CD1c-positive myeloid dendritic cell (primary cell): ENCODE measurements around the gene DDX3Y.

Experiments
- DNase-seq: peaks from one replicate; pipeline ENCODE4 v3.0.0-alpha.2; 2016; ENCODE audit errors: extremely low spot score

The DDX3Y gene

DNA sequence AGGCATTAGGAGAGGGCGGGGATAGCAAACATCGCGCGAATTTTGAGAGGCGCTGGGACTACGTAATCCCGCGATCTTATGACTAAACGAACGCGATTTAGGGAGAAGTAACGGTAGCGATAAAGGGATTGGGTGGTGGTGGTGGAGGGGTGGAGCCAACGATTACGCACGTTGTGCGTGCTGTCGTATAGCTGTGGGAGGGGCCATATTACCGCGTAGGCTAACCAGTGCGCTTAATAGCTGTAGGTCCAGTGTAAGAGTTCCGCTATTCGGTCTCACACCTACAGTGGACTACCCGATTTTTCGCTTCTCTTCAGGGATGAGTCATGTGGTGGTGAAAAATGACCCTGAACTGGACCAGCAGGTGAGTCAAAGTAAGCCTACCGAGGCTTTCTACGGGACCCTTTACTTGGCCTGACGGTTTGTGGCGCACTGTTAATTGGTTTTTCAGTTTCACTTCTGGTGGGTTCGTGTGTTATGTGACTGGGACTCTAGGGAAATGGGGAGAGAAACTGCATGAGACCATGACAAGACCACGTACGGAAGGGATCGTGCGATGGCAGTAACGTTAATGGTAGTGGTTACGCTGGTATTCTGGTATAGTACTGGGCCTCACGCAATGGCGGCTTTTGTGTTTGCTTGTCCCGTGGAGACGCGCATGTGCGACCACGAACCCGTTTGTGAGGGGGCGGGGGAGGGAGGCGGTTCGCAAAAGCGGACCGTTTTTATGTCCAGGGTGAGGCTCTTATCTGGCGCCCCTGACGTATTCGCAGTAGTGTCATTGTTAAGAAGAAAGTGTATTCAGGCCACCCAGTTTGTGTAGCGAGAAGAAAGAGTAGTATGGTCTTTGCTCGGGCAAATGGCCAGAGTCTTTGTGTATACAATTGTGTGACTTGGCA is at the start of gene DDX3Y:
Gene DDX3Y (plus strand): TSS at position 251 of the 899 bp plus-strand sequence. CDS start 69 bp downstream, at position 320.
- peak; percentile 94 for DNase-seq

GRCh38 chrY:12855791-12856275 is 48.8 kb upstream of the DDX3Y start:
- no peak for DNase-seq

GRCh38 chrY:12867960-12868359 is 36.7 kb upstream of the DDX3Y start:
- DNase-seq, result no peak

- no peak for DNase-seq
Measured at GRCh38 chrY:12896973-12897372, 7.7 kb upstream of the DDX3Y start.

GRCh38 chrY:12898604-12899003 is 6.1 kb upstream of the DDX3Y start:
- DNase-seq, result no peak

DNA sequence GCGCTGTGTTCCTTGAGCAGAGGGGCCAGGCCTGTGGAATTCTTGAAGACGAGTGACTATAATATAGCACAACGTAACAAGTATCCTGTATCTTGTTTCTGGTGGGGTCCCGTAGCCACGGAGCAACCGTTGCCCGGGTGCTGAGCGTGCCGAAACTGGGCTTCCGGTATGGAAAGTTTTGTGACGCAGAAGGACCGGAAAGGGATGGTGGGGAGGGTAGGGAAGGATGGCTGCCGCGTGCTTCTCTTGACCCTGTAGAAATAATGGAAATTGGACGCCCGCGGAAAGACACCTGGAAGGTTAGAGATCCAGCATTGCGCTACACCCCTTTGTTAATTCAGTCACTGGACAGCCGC is 827 bp downstream of the DDX3Y start:
- peak; percentile 83 for DNase-seq

GRCh38 chrY:12905895-12906294 is 1.2 kb downstream of the DDX3Y start:
- DNase-seq, result no peak

DNA sequence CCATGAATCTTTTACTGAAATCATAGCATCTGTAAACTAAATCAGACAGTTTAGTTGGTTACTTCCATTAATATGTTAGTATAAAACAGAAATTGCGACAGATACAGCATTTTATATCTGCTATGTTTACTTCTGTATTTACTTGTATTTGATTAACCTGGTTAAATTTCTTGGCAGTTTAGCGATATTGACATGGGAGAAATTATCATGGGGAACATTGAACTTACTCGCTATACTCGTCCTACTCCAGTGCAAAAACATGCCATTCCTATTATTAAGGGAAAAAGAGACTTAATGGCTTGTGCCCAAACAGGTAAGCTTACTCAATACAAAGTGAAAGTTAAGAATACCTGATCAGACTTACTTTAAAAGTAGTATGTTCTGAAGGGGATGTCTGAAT is 8.9 kb downstream of the DDX3Y start:
- DNase-seq, result no peak

GRCh38 chrY:12928043-12928442 is 23.4 kb downstream of the DDX3Y start:
- no peak for DNase-seq

DNA sequence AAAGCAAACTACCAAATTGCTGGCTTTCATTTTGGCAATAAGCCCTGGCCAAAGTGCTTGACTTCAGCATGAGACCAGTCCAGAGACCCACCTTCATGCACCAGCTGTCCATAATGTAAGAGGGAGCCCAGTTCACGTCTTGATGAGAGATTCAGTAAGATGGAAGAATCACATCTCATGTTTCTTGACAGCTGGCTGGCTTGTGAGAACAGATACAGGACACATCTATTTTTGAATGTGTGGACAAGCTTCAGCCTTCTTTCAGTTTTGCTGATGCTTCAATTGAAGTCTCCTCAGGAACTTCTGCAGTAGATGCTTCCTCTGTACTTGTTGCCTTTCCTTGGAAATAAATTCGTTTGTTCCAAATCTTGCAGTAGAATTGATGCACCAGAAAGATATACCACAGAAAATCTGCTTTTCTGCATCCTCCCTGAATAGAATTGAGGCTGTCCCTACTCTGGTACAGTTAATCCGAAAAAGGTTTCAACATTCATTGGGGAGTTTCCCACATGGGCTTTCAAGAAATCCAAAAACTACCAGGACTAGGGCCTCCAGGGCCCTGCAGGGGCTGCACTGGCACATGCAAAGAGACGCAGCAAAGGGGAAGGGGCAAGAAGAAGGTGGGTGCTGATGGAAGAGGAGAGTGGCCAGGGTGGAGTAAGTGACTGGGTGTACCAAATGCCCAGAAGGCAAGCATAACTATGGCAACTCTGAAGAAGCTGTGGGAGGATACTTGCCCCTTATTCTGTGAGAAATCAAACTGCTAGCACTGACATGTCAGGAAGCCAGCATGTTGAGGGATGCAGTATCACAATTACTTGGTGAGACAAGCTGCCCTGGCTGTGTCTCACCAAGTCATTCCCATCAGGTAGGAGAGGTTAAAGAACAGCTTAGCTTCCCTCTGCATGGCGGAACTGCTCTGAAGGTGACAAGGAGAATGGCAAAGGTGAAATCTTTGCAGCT is 37.3 kb downstream of the DDX3Y start:
- no peak for DNase-seq
